GM21576 (cell line): ENCODE data around the gene STXBP6.
"Not testable (repeated sequence)": the region's sequence is repeated elsewhere in the genome, so short reads cannot be mapped to it uniquely, and the experiment has no call there.

ENCODE experiments used
- ATAC-seq: cut with Tn5 transposase; IDR thresholded peaks from one replicate; pipeline ENCODE4 v1.9.1; 2021; ENCODE audit warnings: mild to moderate bottlenecking, moderate library complexity; ENCODE audit not compliant: unreplicated experiment

STXBP6 gene

GRCh38 chr14:24839617-24840203, 210.2 kb downstream of the STXBP6 start:
- ATAC-seq, result no peak

- no peak for ATAC-seq
Observed at GRCh38 chr14:24838945-24839616, 210.9 kb downstream of the STXBP6 start.

- ATAC-seq, result no peak
Observed at GRCh38 chr14:24837280-24838046, 212.5 kb downstream of the STXBP6 start.

GRCh38 chr14:24836324-24836723, 213.6 kb downstream of the STXBP6 start:
- ATAC-seq, result not testable (repeated sequence)

- no peak for ATAC-seq
Observed at GRCh38 chr14:24834956-24835355, 215.0 kb downstream of the STXBP6 start.

- no peak for ATAC-seq
Observed at GRCh38 chr14:24833385-24833784, 216.6 kb downstream of the STXBP6 start.

GRCh38 chr14:24831677-24832076, 218.3 kb downstream of the STXBP6 start:
- no peak for ATAC-seq

GRCh38 chr14:24829862-24830261, 220.1 kb downstream of the STXBP6 start:
- ATAC-seq, result no peak

GRCh38 chr14:24828486-24828885, 221.5 kb downstream of the STXBP6 start:
- no peak for ATAC-seq

- ATAC-seq, result no peak
Observed at GRCh38 chr14:24826390-24826789, 223.6 kb downstream of the STXBP6 start.

- no peak for ATAC-seq
Observed at GRCh38 chr14:24820616-24821015, 229.3 kb downstream of the STXBP6 start.

GRCh38 chr14:24818823-24819341, 231.1 kb downstream of the STXBP6 start:
- no peak for ATAC-seq

GRCh38 chr14:24818058-24818822, 231.7 kb downstream of the STXBP6 start:
- no peak for ATAC-seq

- ATAC-seq, result no peak
Observed at GRCh38 chr14:24817212-24818057, 232.5 kb downstream of the STXBP6 start.

- no peak for ATAC-seq
Observed at GRCh38 chr14:24816929-24817211, 233.1 kb downstream of the STXBP6 start.

- ATAC-seq, result no peak
Observed at GRCh38 chr14:24816011-24816928, 233.7 kb downstream of the STXBP6 start.

- ATAC-seq, result no peak
Observed at GRCh38 chr14:24815543-24815942, 234.4 kb downstream of the STXBP6 start.

GRCh38 chr14:24814944-24815343, 235.0 kb downstream of the STXBP6 start:
- no peak for ATAC-seq

- no peak for ATAC-seq
Observed at GRCh38 chr14:24814346-24814745, 235.6 kb downstream of the STXBP6 start.
